Measurements from ENCODE around the gene LRRC56. TPM values are rescaled to one million over a fixed set of nuclear protein-coding genes. Genes with fewer than 3 reads are reported as not detected.

Gene LRRC56
- total and polyA plus RNA-seq, 2 of the 13 experiments (the other 11 are each of a cell fraction or from before 2014, with no cell fraction given): 0.11 to 0.29 TPM

DNA sequence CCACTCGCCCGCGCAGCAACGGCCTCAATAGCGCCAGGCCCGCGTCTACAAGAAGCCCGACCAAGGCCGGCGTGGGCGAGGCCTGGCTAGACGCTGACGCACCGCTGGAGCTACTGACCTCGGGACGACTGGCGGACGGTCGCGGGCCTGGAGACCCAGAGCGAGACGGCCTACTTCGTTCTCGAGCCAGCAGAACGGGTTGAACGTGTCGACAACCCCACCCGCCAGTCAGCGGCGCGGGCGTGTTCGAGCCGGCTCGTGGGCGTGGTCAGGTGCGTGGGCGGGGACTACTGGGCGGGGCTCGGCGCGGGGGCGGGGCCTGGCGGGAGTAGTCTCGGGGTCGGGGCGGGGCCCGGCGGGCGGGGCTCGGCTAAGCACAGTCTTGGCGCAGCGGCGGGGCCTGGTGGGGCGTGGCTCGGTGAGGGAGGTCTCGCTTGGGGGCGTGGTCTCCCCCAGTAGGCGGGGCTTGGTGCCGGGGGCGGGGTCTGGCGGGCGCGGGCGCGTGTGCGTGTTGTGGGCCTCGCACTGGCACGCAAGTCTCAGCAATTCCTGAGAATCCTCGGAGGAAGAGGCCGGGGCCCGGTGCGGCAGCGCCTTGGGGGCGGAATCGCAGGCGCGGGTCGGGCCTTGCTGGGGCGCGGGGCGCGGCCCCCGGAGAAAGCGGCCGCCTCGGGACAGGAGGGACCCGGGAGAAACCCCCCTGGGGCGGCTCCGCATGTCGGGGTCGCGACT is 30.2 kb upstream of the LRRC56 start, which contains the start of gene RNH1 (continued):
- TF ChIP-seq, protein P1, sequence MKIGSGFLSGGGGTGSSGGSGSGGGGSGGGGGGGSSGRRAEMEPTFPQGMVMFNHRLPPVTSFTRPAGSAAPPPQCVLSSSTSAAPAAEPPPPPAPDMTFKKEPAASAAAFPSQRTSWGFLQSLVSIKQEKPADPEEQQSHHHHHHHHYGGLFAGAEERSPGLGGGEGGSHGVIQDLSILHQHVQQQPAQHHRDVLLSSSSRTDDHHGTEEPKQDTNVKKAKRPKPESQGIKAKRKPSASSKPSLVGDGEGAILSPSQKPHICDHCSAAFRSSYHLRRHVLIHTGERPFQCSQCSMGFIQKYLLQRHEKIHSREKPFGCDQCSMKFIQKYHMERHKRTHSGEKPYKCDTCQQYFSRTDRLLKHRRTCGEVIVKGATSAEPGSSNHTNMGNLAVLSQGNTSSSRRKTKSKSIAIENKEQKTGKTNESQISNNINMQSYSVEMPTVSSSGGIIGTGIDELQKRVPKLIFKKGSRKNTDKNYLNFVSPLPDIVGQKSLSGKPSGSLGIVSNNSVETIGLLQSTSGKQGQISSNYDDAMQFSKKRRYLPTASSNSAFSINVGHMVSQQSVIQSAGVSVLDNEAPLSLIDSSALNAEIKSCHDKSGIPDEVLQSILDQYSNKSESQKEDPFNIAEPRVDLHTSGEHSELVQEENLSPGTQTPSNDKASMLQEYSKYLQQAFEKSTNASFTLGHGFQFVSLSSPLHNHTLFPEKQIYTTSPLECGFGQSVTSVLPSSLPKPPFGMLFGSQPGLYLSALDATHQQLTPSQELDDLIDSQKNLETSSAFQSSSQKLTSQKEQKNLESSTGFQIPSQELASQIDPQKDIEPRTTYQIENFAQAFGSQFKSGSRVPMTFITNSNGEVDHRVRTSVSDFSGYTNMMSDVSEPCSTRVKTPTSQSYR (CRISPR knock-in tag; IDR thresholded peaks at IDR 0.05; ENCODE audit: borderline replicate concordance): no peak
- TF ChIP-seq, protein P2, sequence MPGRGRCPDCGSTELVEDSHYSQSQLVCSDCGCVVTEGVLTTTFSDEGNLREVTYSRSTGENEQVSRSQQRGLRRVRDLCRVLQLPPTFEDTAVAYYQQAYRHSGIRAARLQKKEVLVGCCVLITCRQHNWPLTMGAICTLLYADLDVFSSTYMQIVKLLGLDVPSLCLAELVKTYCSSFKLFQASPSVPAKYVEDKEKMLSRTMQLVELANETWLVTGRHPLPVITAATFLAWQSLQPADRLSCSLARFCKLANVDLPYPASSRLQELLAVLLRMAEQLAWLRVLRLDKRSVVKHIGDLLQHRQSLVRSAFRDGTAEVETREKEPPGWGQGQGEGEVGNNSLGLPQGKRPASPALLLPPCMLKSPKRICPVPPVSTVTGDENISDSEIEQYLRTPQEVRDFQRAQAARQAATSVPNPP (CRISPR knock-in tag; IDR thresholded peaks at IDR 0.05): no peak
- TF ChIP-seq, protein P3, sequence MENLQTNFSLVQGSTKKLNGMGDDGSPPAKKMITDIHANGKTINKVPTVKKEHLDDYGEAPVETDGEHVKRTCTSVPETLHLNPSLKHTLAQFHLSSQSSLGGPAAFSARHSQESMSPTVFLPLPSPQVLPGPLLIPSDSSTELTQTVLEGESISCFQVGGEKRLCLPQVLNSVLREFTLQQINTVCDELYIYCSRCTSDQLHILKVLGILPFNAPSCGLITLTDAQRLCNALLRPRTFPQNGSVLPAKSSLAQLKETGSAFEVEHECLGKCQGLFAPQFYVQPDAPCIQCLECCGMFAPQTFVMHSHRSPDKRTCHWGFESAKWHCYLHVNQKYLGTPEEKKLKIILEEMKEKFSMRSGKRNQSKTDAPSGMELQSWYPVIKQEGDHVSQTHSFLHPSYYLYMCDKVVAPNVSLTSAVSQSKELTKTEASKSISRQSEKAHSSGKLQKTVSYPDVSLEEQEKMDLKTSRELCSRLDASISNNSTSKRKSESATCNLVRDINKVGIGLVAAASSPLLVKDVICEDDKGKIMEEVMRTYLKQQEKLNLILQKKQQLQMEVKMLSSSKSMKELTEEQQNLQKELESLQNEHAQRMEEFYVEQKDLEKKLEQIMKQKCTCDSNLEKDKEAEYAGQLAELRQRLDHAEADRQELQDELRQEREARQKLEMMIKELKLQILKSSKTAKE (CRISPR knock-in tag; IDR thresholded peaks at IDR 0.05; ENCODE audit: borderline replicate concordance): no peak
- TF ChIP-seq ZSCAN20 (CRISPR knock-in tag; IDR thresholded peaks at IDR 0.05; ENCODE audit: borderline replicate concordance) (0 out of 2 replicates have a peak, but pooled peaks have one; percentile 40), SCMH1 (CRISPR knock-in tag; IDR thresholded peaks at IDR 0.05; ENCODE audit: borderline replicate concordance) (no peak), ZNF790 (CRISPR knock-in tag; IDR thresholded peaks at IDR 0.05; ENCODE audit: borderline replicate concordance) (no peak), PAX8 (CRISPR knock-in tag; IDR thresholded peaks at IDR 0.05; ENCODE audit: borderline replicate concordance) (no peak), ISL2 (CRISPR knock-in tag; IDR thresholded peaks at IDR 0.05) (no peak), RNF2 (conservative IDR thresholded peaks at IDR 0.05; ENCODE audit: low read depth) (no peak), ZNF670 (CRISPR knock-in tag; IDR thresholded peaks at IDR 0.05; ENCODE audit: borderline replicate concordance) (no peak), ZNF878 (CRISPR knock-in tag; IDR thresholded peaks at IDR 0.05) (no peak), RFX1 (IDR thresholded peaks at IDR 0.05) (no peak), ZNF431 (CRISPR knock-in tag; IDR thresholded peaks at IDR 0.05; ENCODE audit: borderline replicate concordance, low read depth) (peak; percentile 84; the same call in 1 of the 2 replicates), TRIM24 (CRISPR knock-in tag; IDR thresholded peaks at IDR 0.05) (no peak), KLF6 (CRISPR knock-in tag; IDR thresholded peaks at IDR 0.05) (no peak)
- TF ChIP-seq, protein P4, sequence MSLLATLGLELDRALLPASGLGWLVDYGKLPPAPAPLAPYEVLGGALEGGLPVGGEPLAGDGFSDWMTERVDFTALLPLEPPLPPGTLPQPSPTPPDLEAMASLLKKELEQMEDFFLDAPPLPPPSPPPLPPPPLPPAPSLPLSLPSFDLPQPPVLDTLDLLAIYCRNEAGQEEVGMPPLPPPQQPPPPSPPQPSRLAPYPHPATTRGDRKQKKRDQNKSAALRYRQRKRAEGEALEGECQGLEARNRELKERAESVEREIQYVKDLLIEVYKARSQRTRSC (CRISPR knock-in tag; IDR thresholded peaks at IDR 0.05; ENCODE audit: low read depth): no peak
- TF ChIP-seq, protein P5, sequence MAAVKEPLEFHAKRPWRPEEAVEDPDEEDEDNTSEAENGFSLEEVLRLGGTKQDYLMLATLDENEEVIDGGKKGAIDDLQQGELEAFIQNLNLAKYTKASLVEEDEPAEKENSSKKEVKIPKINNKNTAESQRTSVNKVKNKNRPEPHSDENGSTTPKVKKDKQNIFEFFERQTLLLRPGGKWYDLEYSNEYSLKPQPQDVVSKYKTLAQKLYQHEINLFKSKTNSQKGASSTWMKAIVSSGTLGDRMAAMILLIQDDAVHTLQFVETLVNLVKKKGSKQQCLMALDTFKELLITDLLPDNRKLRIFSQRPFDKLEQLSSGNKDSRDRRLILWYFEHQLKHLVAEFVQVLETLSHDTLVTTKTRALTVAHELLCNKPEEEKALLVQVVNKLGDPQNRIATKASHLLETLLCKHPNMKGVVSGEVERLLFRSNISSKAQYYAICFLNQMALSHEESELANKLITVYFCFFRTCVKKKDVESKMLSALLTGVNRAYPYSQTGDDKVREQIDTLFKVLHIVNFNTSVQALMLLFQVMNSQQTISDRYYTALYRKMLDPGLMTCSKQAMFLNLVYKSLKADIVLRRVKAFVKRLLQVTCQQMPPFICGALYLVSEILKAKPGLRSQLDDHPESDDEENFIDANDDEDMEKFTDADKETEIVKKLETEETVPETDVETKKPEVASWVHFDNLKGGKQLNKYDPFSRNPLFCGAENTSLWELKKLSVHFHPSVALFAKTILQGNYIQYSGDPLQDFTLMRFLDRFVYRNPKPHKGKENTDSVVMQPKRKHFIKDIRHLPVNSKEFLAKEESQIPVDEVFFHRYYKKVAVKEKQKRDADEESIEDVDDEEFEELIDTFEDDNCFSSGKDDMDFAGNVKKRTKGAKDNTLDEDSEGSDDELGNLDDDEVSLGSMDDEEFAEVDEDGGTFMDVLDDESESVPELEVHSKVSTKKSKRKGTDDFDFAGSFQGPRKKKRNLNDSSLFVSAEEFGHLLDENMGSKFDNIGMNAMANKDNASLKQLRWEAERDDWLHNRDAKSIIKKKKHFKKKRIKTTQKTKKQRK (IDR thresholded peaks at IDR 0.05; ENCODE audit: low read length): no peak
- TF ChIP-seq, protein P6, sequence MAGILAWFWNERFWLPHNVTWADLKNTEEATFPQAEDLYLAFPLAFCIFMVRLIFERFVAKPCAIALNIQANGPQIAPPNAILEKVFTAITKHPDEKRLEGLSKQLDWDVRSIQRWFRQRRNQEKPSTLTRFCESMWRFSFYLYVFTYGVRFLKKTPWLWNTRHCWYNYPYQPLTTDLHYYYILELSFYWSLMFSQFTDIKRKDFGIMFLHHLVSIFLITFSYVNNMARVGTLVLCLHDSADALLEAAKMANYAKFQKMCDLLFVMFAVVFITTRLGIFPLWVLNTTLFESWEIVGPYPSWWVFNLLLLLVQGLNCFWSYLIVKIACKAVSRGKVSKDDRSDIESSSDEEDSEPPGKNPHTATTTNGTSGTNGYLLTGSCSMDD (CRISPR knock-in tag; IDR thresholded peaks at IDR 0.05): no peak
